HG02852 (cell line): Measurements from ENCODE around the gene ELOVL6.
A peak's percentile ranks its signal among the peaks of the same experiment; 100 is the strongest.

Experiments
- ATAC-seq: cut with Tn5 transposase; IDR thresholded peaks from one replicate; pipeline ENCODE4 v1.9.1; 2021; ENCODE audit warnings: mild to moderate bottlenecking, moderate library complexity; ENCODE audit not compliant: unreplicated experiment

ELOVL6 gene

GRCh38 chr4:109998867-109999584 is 199.4 kb downstream of the ELOVL6 start:
- ATAC-seq = peak; percentile 40

- no peak for ATAC-seq
Measured at GRCh38 chr4:109996526-109996925, 201.9 kb downstream of the ELOVL6 start.
